ENCODE measurements around the gene KIRREL1. TPM values are rescaled to one million over a fixed set of nuclear protein-coding genes. Genes with fewer than 3 reads are reported as not detected.

KIRREL1 gene
- total and polyA plus RNA-seq, 2 of the 8 experiments (the other 6 are each of a cell fraction or from before 2014, with no cell fraction given) = 14.2 to 39.0 TPM

- H4K20me1 ChIP-seq (replicated peaks in 1 of 2; ENCODE audit: control insufficient read depth in 1 of 2, insufficient read depth in 2 of 2, low read length in 2 of 2) = no peaks in the 10 kb centered on the region
- no peaks in the 10 kb centered on the region for H3K27me3 ChIP-seq (replicated peaks in 1 of 4; ENCODE audit: control insufficient read depth in 3 of 4, extremely low read depth in 1 of 4, insufficient read depth in 3 of 4, low read length in 3 of 4)
- no peak overlapping the region for H2AFZ ChIP-seq (ENCODE audit: low read length)
- CTCF ChIA-PET (ENCODE audit: partially characterized antibody) = interaction anchor here (0.6 to 53.4 kb wide), 12 partner anchors 8 to 387 kb away, joined by 3 to 2918 read pairs (median 8); partner anchors contain the start of gene KIRREL1
- H3K79me1 ChIP-seq (ENCODE audit: low read depth, low read length) = no peaks in the 10 kb centered on the region
- no peak overlapping the region for H4K8ac ChIP-seq (ENCODE audit: extremely low read depth, insufficient read depth, low read length)
- H4K5ac ChIP-seq (ENCODE audit: insufficient read length, low read depth, low read length) = no peak overlapping the region
- no peak overlapping the region for H3K56ac ChIP-seq (replicated peaks; ENCODE audit: insufficient read length, low read depth, low read length)
- no peak overlapping the region for H3K4me3 ChIP-seq (ENCODE audit: extremely low read depth in 1 of 4, insufficient read depth in 2 of 4, low read depth in 3 of 4, low read length in 4 of 4)
- no peak overlapping the region for H3K4me2 ChIP-seq (ENCODE audit: insufficient read depth in 1 of 2, low read depth in 2 of 2, low read length in 2 of 2)
- no peak overlapping the region for H2AK5ac ChIP-seq (ENCODE audit: low read depth, low read length)
- no peak for FAIRE-seq
- no peak overlapping the region for H2BK5ac ChIP-seq (ENCODE audit: low read depth, low read length)
- DNase-seq (ENCODE audit: low read depth in 1 of 2, low spot score in 2 of 2) = no peak
- no peak overlapping the region for H2BK12ac ChIP-seq (ENCODE audit: low read depth, low read length)
- no peaks in the 10 kb centered on the region for H3K23me2 ChIP-seq (ENCODE audit: low read depth, low read length)
- no peak overlapping the region for H3K4ac ChIP-seq (replicated peaks; ENCODE audit: insufficient read length, low read depth, low read length)
- H3K14ac ChIP-seq (ENCODE audit: insufficient read length) = no peak overlapping the region
- H3K4me1 ChIP-seq (replicated peaks in 1 of 4; ENCODE audit: control insufficient read depth in 3 of 4, insufficient read depth in 4 of 4, low read length in 3 of 4) = peaks cover 0 to 8% (median 1%) of the 10 kb centered on the region in 4 experiments; a peak in 3 of 7 replicates
- H2BK15ac ChIP-seq (ENCODE audit: low read length) = no peak overlapping the region
- peaks cover 13 to 16% of the 10 kb centered on the region in 2 experiments for H3K9me3 ChIP-seq (ENCODE audit: insufficient read depth in 2 of 2, low read depth in 1 of 2, low read length in 1 of 2)
- H3K18ac ChIP-seq (ENCODE audit: extremely low read depth, low read length) = no peak overlapping the region
- POLR2A ChIA-PET (ENCODE audit: partially characterized antibody) = interaction anchor here (1.8 kb wide), 1 partner anchor 25 kb away, joined by 4 read pairs; no protein-coding TSS in a partner anchor
- H4K91ac ChIP-seq (replicated peaks; ENCODE audit: insufficient read length, low read length) = no peak overlapping the region
- no peak overlapping the region for H3K23ac ChIP-seq (ENCODE audit: insufficient read length)
- no peaks in the 10 kb centered on the region for H3K36me3 ChIP-seq (ENCODE audit: control insufficient read depth in 2 of 4, insufficient read depth in 4 of 4, low read length in 3 of 4)
- no peak overlapping the region for H3K9ac ChIP-seq (replicated peaks in 1 of 4; ENCODE audit: extremely low read depth in 1 of 4, low read depth in 3 of 4, low read length in 3 of 4)
- H3K27ac ChIP-seq (ENCODE audit: low read depth, low read length) = no peak overlapping the region
- no peaks in the 10 kb centered on the region for H3K79me2 ChIP-seq (ENCODE audit: control insufficient read depth in 1 of 2, insufficient read depth in 2 of 2, low read length in 2 of 2)
- no peak overlapping the region for H2BK20ac ChIP-seq (ENCODE audit: low read length)
- no peak overlapping the region for H2BK120ac ChIP-seq (replicated peaks; ENCODE audit: low read depth, low read length)
- TF ChIP-seq GTF2F1 (IDR thresholded peaks at IDR 0.05; ENCODE audit: borderline replicate concordance, low read depth, low read length) (no peak), RFX5 (IDR thresholded peaks at IDR 0.05; ENCODE audit: borderline replicate concordance, low read depth, low read length) (no peak), CHD2 (IDR thresholded peaks at IDR 0.05; ENCODE audit: low read length) (no peak), SIN3A (conservative IDR thresholded peaks at IDR 0.05 in 1 of 2, IDR thresholded peaks at IDR 0.05 in 1 of 2; ENCODE audit: low read depth in 1 of 2, low read length in 2 of 2) (no peak), GABPA (IDR thresholded peaks at IDR 0.05; ENCODE audit: borderline replicate concordance, insufficient read depth, low read length) (no peak), KDM1A (IDR thresholded peaks at IDR 0.05; ENCODE audit: borderline replicate concordance, low read length) (no peak), SIX5 (IDR thresholded peaks at IDR 0.05; ENCODE audit: low read depth, low read length) (no peak)
- TF ChIP-seq, protein P1, sequence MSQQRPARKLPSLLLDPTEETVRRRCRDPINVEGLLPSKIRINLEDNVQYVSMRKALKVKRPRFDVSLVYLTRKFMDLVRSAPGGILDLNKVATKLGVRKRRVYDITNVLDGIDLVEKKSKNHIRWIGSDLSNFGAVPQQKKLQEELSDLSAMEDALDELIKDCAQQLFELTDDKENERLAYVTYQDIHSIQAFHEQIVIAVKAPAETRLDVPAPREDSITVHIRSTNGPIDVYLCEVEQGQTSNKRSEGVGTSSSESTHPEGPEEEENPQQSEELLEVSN (IDR thresholded peaks at IDR 0.05) = no peak
Measured at GRCh38 chr1:157967205-157967604, 26.2 kb upstream of the KIRREL1 start.
